ENCODE measurements around the gene C1orf226.

GRCh38 chr1:162364498-162364897, 17.0 kb upstream of the C1orf226 start:
- TF ChIP-seq, protein P1, sequence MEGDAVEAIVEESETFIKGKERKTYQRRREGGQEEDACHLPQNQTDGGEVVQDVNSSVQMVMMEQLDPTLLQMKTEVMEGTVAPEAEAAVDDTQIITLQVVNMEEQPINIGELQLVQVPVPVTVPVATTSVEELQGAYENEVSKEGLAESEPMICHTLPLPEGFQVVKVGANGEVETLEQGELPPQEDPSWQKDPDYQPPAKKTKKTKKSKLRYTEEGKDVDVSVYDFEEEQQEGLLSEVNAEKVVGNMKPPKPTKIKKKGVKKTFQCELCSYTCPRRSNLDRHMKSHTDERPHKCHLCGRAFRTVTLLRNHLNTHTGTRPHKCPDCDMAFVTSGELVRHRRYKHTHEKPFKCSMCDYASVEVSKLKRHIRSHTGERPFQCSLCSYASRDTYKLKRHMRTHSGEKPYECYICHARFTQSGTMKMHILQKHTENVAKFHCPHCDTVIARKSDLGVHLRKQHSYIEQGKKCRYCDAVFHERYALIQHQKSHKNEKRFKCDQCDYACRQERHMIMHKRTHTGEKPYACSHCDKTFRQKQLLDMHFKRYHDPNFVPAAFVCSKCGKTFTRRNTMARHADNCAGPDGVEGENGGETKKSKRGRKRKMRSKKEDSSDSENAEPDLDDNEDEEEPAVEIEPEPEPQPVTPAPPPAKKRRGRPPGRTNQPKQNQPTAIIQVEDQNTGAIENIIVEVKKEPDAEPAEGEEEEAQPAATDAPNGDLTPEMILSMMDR (conservative IDR thresholded peaks at IDR 0.05; ENCODE audit: low read depth, low read length): no peak
- TF ChIP-seq EZH2 (IDR thresholded peaks at IDR 0.05; ENCODE audit: low read length, unreplicated experiment): no peak
- TF ChIP-seq EZH2phosphoT487 (IDR thresholded peaks at IDR 0.05; ENCODE audit: borderline replicate concordance, low read length): no peak

Data from PC-3 (cell line).